ENCODE measurements around the gene RASA3. TPM values are rescaled to one million over a fixed set of nuclear protein-coding genes. Genes with fewer than 3 reads are reported as not detected.

The RASA3 gene
- total RNA-seq, 2 donors from 2014 or later, result 8.6 to 12.5 TPM

- no peaks in the 10 kb centered on the region for H3K27me3 ChIP-seq (replicated peaks; ENCODE audit: insufficient read depth)
- TF ChIP-seq POLR2AphosphoS5 (IDR thresholded peaks at IDR 0.05) (no peak), POLR2A (IDR thresholded peaks at IDR 0.05) (no peak), CTCF (IDR thresholded peaks at IDR 0.05) (no peak)
- 92% methylated on average over 17 of the region's 17 CpGs for WGBS
- no peak overlapping the region for H3K27ac ChIP-seq
- DNase-seq (ENCODE audit: low spot score), result no peak
- no peaks in the 10 kb centered on the region for H3K4me1 ChIP-seq (replicated peaks)
- peaks cover 4 to 20% of the 10 kb centered on the region in 2 donors for H3K36me3 ChIP-seq
- intact Hi-C loops (cut with DNase I), result no loop called here
- H3K9me3 ChIP-seq, result no peaks in the 10 kb centered on the region
- no peak overlapping the region for H3K4me3 ChIP-seq
These were observed 120.3 kb downstream of the RASA3 start for GRCh38 chr13:114012141-114012540.

GRCh38 chr13:114011226-114011625 is 121.2 kb downstream of the RASA3 start:
- WGBS, result 95% methylated on average over 19 of the region's 19 CpGs
- no peaks in the 10 kb centered on the region for H3K27me3 ChIP-seq (replicated peaks; ENCODE audit: insufficient read depth)
- no peak for TF ChIP-seq CTCF (IDR thresholded peaks at IDR 0.05)
- peaks cover 4 to 20% of the 10 kb centered on the region in 2 donors for H3K36me3 ChIP-seq
- no peaks in the 10 kb centered on the region for H3K4me1 ChIP-seq (replicated peaks)
- H3K9me3 ChIP-seq, result no peaks in the 10 kb centered on the region
- no peak overlapping the region for H3K27ac ChIP-seq
- DNase-seq (ENCODE audit: low spot score), result no peak
- intact Hi-C loops (cut with DNase I), result no loop called here
- no peak overlapping the region for H3K4me3 ChIP-seq

GRCh38 chr13:114010401-114011101 is 121.9 kb downstream of the RASA3 start:
- H3K4me3 ChIP-seq, result no peak overlapping the region
- peaks cover 4 to 20% of the 10 kb centered on the region in 2 donors for H3K36me3 ChIP-seq
- no peaks in the 10 kb centered on the region for H3K27me3 ChIP-seq (replicated peaks; ENCODE audit: insufficient read depth)
- intact Hi-C loops (cut with DNase I), result no loop called here
- 90% methylated on average over 33 of the region's 37 CpGs for WGBS
- H3K27ac ChIP-seq, result no peak overlapping the region
- H3K9me3 ChIP-seq, result no peaks in the 10 kb centered on the region
- no peaks in the 10 kb centered on the region for H3K4me1 ChIP-seq (replicated peaks)
- TF ChIP-seq POLR2AphosphoS5 (IDR thresholded peaks at IDR 0.05), result no peak
- no peak for TF ChIP-seq POLR2A (IDR thresholded peaks at IDR 0.05)
- TF ChIP-seq CTCF (IDR thresholded peaks at IDR 0.05), result no peak
- DNase-seq (ENCODE audit: low spot score), result no peak

GRCh38 chr13:114009590-114010400 is 122.6 kb downstream of the RASA3 start:
- Histone ChIP-seq H3K27me3 (replicated peaks; ENCODE audit: insufficient read depth) (no peaks in the 10 kb centered on the region), H3K4me3 (no peak overlapping the region), H3K36me3 (peaks cover 4 to 14% of the 10 kb centered on the region in 2 donors), H3K9me3 (no peaks in the 10 kb centered on the region), H3K27ac (no peak overlapping the region), H3K4me1 (replicated peaks) (no peaks in the 10 kb centered on the region)
- intact Hi-C loops (cut with DNase I), result no loop called here
- TF ChIP-seq POLR2A (IDR thresholded peaks at IDR 0.05) (no peak), POLR2AphosphoS5 (IDR thresholded peaks at IDR 0.05) (no peak), CTCF (IDR thresholded peaks at IDR 0.05) (no peak)
- DNase-seq (ENCODE audit: low spot score), result no peak
- WGBS, result 94% methylated on average over 28 of the region's 31 CpGs
